ENCODE measurements around the gene KCNJ2. TPM values are rescaled to one million over a fixed set of nuclear protein-coding genes. Genes with fewer than 3 reads are reported as not detected.
A peak's percentile ranks its signal among the peaks of the same experiment; 100 is the strongest.

The KCNJ2 gene
- total RNA-seq, 2 donors from 2014 or later, result 17.6 to 25.8 TPM

DNA sequence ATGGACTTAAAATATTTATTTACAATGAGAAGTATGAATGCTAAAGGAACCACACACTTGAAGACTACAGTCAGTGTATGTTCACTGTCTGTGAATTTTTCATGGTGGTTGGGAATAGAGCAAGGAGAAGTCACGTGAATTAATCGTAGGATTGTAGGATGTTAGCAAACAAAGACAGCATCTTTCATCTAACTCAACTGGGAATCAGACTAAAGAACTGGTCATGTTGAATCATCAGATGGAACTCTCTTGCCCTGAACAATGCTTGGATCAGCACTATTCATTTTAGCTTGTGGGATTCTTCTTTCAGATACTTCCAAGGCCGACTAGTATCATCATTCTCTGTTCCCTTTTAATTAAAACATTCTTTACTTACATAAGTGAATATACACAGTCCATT is 18.1 kb downstream of the KCNJ2 start:
- no peak for ATAC-seq
- intact Hi-C loops (cut with DNase I, micrococcal nuclease), result no loop called here
- no peak for DNase-seq

DNA sequence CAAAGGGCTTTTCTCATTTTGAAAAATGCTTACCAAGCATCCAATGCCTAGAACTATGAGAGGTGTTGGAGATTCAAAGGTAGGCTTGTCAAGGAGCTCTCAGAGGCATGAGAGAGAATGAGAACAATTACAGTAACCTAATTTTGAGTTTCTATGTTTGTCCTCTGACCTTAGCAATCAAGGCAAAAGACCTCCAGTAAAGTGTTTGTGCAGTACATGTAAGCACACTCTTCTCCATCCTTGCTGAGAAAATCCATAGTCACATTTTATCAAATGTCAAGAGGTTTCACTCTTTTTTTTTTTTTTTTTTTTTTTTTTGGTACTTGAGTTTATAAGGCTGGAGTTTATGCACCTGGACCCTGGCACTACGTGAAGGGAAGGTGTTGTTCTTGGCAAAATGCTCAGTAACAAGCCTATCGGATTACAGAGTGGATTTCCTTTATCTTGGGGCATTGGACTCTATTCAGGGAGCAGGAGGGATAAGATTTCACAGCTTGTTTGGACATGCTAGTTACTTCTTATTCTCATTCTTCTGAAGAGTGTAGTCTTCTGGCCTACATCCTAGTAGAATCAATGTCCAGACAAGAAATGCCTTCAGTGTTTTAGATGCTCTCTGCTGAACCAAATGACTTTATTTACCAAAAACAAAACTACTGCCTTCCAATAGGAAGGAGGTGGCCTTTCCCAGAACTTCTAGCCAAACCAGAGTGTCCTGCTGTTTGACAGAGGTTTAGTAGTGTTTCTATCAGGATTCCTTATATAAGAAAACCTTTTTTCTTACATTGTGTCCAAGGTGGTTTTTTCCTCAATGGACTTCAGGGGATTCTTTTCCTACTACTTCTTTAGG is 21.9 kb downstream of the KCNJ2 start:
- DNase-seq (no peak), ATAC-seq (peak; percentile 57)
- intact Hi-C loops (cut with DNase I, micrococcal nuclease), result no loop called here

DNA sequence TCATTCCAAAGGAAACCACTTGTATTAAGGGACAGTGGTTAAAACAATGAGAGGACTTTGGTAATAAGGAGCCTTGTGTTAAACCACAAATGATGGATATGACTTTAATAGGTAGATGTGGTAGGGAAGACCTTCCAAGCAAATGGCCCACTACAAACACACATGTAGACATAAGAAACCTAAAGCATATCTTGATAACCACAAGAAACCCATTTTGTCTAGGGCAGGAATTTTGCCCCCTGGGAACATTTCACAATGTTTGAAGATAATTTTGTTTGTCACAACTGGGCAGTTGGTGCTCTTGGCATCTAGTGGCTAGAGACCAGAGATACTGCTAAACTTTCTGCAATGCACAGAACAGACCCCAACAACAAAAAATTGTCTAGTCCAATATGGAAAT is 25.8 kb downstream of the KCNJ2 start:
- intact Hi-C loops (cut with DNase I, micrococcal nuclease), result no loop called here
- DNase-seq, result no peak
- no peak for ATAC-seq

DNA sequence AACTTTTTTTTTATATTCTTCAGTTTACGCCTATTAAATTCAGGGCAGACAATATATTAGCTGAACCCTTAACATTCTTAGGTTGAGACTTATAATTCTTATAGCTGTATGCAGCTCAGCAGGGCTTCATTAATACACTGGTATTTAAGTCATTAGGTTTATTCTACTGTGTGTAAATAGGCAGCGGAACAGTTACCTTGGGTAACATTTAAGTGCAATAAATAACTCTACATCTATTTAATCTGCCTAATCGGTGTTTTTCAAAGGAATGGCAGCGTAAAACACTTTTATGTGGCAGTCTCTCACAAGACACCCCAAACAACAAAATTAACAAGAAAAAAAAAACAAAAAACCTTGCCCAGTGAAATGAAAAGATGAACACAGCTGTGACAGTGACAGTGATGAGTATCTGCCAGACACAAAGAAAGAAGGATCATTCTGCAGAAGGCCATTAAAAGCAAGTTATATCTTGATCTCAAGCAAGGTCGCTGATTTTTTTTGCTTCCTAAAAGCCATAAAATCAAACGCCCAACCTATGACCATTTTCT is 32.6 kb downstream of the KCNJ2 start:
- no peak for ATAC-seq
- intact Hi-C loops (cut with DNase I, micrococcal nuclease), result no loop called here

DNA sequence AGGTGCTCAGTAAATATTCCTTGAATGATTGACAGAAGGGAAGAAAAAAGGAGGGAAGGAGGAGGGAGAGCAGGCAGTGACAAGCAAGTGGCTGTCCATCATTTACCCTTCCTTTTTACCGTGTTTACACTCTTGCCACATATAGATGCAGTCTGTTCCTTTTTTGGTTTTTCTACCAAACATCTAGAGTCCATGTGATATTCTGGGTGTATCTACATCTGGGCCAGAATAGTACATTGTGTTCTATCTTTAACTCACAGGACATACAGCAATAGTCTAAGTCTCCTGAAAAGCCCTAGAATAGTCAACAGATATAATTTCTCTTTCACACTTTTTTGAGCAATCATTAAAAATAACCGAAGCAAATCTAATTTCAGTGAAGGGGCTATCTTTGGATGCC is 33.5 kb downstream of the KCNJ2 start:
- ATAC-seq, result no peak
- intact Hi-C loops (cut with DNase I, micrococcal nuclease), result no loop called here
- no peak for DNase-seq

More for the DNA sequence above, 32.6 kb downstream of the KCNJ2 start:
- no peak for DNase-seq

DNA sequence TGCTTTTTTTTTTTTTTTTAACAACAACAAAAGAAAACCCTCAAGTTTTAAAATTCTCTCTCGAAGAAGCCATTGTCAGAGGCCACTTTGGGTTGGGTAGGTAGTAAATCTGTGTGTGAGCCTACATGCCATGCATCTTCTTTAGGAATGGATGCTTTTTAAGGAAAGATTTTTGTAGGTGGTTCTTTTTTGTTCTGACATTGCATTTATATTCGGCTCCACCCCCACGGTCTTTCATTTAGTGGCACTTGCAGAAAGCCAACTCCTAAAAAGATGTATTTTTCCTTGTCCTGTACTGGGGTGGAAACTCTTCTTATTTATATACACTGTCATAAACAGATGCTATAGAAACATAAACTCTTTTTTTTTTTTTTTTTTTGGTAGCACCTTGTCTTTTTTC is 35.1 kb downstream of the KCNJ2 start:
- ATAC-seq (no peak), DNase-seq (no peak)
- intact Hi-C loops (cut with DNase I, micrococcal nuclease), result no loop called here

DNA sequence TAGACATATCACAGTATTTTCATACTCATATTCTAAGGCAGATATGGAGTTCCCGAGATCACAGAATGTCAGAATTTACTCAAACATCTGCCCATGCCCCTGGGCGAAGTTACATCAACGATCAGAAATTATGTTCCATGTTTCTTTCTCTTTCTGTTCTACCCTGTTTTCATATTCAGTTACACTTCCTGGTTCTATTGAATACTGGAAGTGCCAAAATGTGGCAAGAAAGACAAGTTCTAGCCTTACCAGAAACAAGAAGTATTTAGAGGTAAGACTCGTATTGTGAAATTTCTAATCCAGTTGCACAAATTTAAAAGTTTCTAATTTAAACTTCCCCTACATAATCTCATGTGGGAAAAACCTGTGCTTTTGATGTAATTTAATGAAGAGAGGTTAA is 36.1 kb downstream of the KCNJ2 start:
- intact Hi-C loops (cut with DNase I, micrococcal nuclease), result no loop called here
- DNase-seq (no peak), ATAC-seq (no peak)

DNA sequence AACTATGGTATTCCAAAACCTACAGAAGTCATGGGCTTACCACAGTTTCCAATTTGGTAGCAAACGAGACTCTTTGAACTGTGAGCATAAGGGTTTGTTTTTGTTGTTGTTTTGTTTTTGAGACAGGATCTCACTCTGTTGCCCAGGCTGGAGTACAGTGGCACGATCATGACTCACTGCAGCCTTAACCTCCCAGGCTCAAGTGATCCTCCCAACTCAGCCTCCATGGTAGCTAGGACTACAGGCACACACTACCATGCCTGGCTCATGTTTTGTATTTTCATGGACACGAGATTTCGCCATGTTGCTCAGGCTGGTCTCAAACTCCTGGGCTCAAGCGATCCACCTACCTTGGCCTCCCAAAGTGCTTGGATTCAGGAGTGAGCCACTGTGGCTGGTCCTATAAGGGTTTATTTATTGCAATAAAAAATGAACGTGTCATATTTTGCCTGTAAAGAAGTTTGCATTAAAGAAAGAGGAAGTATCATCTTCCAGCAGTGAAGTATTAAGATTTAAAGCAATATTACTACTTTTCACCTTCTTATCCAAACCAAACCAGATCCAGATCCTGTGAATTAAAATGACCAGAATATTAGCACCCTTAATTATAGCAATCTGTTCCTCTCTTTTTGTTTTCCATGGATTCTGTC is 37.2 kb downstream of the KCNJ2 start:
- no peak for ATAC-seq
- intact Hi-C loops (cut with DNase I, micrococcal nuclease), result no loop called here

DNA sequence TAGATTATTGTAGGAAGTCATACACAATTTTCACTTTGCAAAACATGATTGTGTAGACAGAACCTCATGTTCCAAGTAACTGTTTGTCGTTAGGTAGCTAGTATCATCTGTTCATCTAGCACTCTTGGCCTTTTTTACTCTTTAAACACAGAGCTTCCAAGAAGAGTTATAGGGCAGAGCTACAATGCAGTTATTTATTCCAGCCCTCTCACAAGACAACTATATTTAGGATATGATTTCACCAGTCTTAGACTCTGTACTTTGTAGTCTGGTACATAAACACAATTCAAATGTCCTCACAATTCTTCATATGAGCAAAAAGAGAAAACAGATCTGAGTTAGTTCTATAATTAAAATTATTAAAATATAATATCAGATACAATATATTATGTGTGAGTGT is 37.9 kb downstream of the KCNJ2 start:
- no peak for ATAC-seq
- intact Hi-C loops (cut with DNase I, micrococcal nuclease), result no loop called here
- no peak for DNase-seq

More for the DNA sequence above, 37.2 kb downstream of the KCNJ2 start:
- no peak for DNase-seq

DNA sequence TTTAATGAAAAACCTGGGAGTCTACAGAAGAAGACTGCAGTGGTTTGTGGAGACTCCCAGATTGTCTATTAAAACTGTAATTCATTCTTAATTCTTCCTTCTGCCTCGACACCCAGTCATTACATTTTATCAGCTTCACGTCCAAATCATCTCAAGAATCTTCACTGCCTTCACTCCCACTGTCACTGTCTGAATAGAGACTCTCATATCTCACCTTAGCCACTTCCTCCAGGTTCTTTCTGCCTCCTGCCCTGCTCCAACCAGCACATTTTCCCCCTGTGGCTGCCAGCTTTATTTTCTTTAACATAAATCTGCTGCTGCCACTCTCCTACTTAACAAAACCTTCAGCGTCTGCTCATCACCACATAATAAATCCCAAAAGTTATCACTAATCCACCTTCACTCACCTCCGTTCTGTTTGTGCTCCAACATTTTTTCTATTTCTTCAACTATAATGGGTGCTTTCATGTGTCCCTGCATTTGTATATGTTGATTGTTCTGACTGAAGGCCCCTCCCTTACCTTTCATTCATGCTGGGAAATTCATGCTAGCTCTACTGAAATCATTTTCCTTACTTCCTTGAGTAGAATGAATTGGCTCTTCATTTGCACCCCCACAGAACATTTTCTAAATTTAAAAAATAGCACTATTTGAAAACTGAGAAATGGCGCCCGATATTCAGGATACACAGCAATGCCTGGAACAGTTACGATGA is 38.9 kb downstream of the KCNJ2 start:
- DNase-seq (no peak), ATAC-seq (peak; percentile 63)
- intact Hi-C loops (cut with DNase I, micrococcal nuclease), result no loop called here

DNA sequence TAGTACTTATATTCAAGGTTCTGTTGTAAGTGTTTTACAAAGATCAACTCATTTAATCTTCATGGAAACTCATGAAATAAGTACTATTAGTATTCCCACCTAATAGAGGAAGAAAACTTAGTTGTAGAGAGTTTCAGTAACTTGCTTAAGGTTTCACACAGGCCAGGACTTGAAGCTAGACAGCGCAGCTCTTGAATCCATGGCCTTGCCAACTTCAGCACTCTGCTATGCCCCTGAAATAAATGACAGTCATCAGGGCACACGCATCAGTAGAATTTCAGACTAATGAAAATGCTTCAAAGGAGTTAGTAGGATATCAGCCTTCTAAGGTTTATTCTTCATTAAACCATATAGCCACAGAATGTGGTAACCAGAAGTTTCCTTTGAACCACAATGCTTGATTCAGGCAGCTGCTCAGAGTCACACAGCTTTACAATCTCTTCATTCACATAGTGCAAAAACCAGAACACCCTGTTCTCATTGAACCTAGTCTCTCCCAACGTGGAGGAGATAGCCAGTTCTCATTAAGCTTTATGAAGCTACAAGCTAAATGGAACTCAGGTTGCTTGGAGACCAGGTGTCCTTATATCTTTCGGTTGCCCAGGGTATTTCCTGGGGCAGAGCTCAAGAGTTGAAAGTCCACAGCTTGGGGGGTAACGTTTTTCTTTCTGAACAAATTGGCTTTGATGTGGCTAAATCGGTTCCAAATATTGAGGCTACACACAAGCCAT is 39.7 kb downstream of the KCNJ2 start:
- ATAC-seq (peak; percentile 97), DNase-seq (peak in 1 of 2 donors; percentile 27)
- intact Hi-C loops (cut with DNase I, micrococcal nuclease), result no loop called here

DNA sequence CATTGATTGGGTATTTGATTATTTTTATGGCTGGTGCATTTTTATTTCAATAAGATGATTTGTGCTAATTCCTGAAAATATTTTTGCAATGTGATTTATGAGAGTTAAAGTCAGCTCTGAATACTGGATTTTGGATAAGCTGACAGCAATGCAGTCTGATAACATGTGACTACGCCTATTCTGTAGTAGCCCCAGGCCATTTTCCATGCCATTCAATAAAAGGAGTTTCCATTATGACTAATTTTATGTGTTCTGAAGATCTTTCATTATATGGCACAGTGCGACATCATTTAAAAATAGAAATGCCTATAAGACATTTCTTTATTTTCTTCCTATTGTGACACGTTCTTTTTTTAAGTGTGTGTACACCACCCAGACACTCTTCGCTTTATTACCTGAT is 46.3 kb downstream of the KCNJ2 start:
- intact Hi-C loops (cut with DNase I, micrococcal nuclease), result no loop called here
- DNase-seq (no peak), ATAC-seq (no peak)

DNA sequence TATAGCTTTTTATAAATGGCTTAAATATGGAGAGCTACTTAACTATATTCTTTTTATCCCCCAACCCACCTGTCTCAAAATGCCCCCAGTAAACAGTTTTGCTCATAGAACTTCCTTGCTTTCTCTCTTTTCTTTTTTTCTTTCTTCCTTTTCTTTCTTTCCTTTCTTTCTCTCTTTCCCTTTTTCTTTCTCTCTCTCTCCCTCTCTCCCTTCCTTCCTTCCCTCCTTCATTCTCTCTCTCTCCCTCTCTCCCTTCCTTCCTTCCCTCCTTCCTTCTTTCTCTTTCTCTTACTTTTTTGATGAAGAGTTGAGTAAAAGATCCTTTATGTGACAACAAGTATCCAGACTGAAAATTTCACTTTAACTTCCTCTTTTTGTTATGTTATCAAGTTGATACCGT is 48.2 kb downstream of the KCNJ2 start:
- no peak for ATAC-seq
- no peak for DNase-seq
- intact Hi-C loops (cut with DNase I, micrococcal nuclease), result no loop called here

DNA sequence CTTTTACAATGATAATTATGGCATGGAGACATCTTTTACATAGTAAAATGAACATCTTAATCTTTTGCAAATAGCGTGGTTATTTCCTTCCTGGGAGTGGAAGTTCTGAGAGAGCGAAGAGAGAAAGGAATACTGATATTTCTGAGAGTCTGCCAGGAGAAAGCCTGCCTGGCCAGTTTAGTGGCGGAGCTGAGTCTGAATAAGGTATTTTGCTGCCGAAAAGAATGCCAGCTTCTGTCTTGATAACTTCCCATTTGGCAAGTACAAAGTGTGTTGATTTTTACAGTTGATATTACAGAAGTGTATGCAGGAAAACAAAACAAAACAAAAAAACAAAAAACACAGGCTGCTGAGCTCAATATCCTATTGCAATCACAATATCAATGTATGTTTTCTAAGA is 55.9 kb downstream of the KCNJ2 start:
- ATAC-seq, result no peak
- intact Hi-C loops (cut with DNase I, micrococcal nuclease), result no loop called here
- no peak for DNase-seq

Other genes starting within 250 kb of the KCNJ2 start
- gene KCNJ16, start 94.3 kb upstream of the KCNJ2 start, total RNA-seq, result under 1 TPM; 0.22 to 0.24 TPM

Data from left colon (tissue), 2 donors.